K562 (cell line): ENCODE data around the gene INTS4. TPM values are rescaled to one million over a fixed set of nuclear protein-coding genes. Genes with fewer than 3 reads are reported as not detected.

Experiments used
- CREM ChIP-seq: IDR thresholded peaks from 2 replicates; pipeline ENCODE4 v1.6.1; 2014; ENCODE audit warnings: antibody characterized with exemption, low read depth
- KAT7 ChIP-seq: sonication (generic); formaldehyde crosslinking; IDR thresholded peaks from 2 replicates; pipeline ENCODE4 v1.8.0; 2022; ENCODE audit warnings: missing genetic modification reagents, mild to moderate bottlenecking, borderline replicate concordance
- TOE1 ChIP-seq, 2 experiments: fragments of 450-650 bp in 1 of 2; sonication (generic) in 1 of 2; formaldehyde crosslinking in 1 of 2; IDR thresholded peaks; 2 replicates each; pipeline versions ENCODE4 v1.7.1 to v1.8.0; 2016 to 2022; ENCODE audit warnings: borderline replicate concordance in 2 of 2, mild to moderate bottlenecking in 2 of 2, antibody characterized with exemption in 1 of 2, inconsistent platforms in 1 of 2, low read depth in 1 of 2, missing genetic modification reagents in 1 of 2, moderate library complexity in 1 of 2
- TRIM28 ChIP-seq: fragments of 450-650 bp; IDR thresholded peaks from 2 replicates; pipeline ENCODE4 v1.6.1; 2017
- ZNF121 ChIP-seq: sonication (generic); formaldehyde crosslinking; conservative IDR thresholded peaks from 2 replicates; pipeline ENCODE4 v1.8.0; 2022; ENCODE audit warnings: missing genetic modification reagents
- ZNF766 ChIP-seq: fragments of 200-800 bp; sonication (Bioruptor generic); conservative IDR thresholded peaks from 2 replicates; pipeline ENCODE4 v1.6.1; 2016; ENCODE audit warnings: missing genetic modification characterization, missing compliant biosample characterization
- polyA plus RNA-seq, 8 experiments: library from polyadenylated mRNA; depleted of rRNA in 4 of 8; stranded (reverse) in 5 of 8; unstranded in 3 of 8; fragments of >200 nt; fragmentation: Nextera tagmentation in 2 of 8; fragmentation: Illumina TruSeq in 1 of 8; extraction: Ambion mirVana in 2 of 8; extraction: Trizol in 1 of 8; gene quantifications; 2 replicates each; pipeline versions ENCODE4 v1.2.1 to v1.2.3, GENCODE V29; 2011 to 2014; ENCODE audit warnings: inconsistent platforms in 1 of 8, missing spikeins in 1 of 8
- total RNA-seq, 7 experiments: library from RNA; depleted of rRNA in 6 of 7; stranded (reverse); fragments of >200 nt in 6 of 7; fragmentation: Illumina TruSeq in 2 of 7; extraction: Trizol in 2 of 7; gene quantifications; 2 replicates each; pipeline versions ENCODE4 v1.2.1 to v1.2.3, GENCODE V29; 2011 to 2021; ENCODE audit warnings: low replicate concordance in 1 of 7
- TF ChIP-seq, protein P1 (sequence below): fragments of 200-800 bp; sonication (Bioruptor generic); IDR thresholded peaks from 2 replicates; pipeline ENCODE4 v1.6.1; 2016; ENCODE audit warnings: missing genetic modification characterization, missing compliant biosample characterization
- TF ChIP-seq, protein P2 (sequence below): fragments of 250-450 bp; sonication (Bioruptor Pico); IDR thresholded peaks from 2 replicates; pipeline ENCODE4 v1.4.0; 2020
- TF ChIP-seq, protein P3 (sequence below): fragments of 450-650 bp; formaldehyde crosslinking; conservative IDR thresholded peaks from 2 replicates; pipeline ENCODE4 v1.4.0; 2022; ENCODE audit warnings: mild to moderate bottlenecking, missing genetic modification characterization
- TF ChIP-seq, protein P4 (sequence below): fragments of 250-450 bp; sonication (Bioruptor Pico); IDR thresholded peaks from 2 replicates; pipeline ENCODE4 v1.4.0; 2020; ENCODE audit warnings: mild to moderate bottlenecking, moderate library complexity, borderline replicate concordance
- TF ChIP-seq, protein P5 (sequence below): fragments of 250-450 bp; sonication (Bioruptor Pico); IDR thresholded peaks from 2 replicates; pipeline ENCODE4 v1.5.0; 2021

Gene INTS4
- total and polyA plus RNA-seq, 9 of the 15 experiments (the other 6 are each of a cell fraction or from before 2014, with no cell fraction given): 28.4 to 53.4 (median 44.5) TPM

DNA sequence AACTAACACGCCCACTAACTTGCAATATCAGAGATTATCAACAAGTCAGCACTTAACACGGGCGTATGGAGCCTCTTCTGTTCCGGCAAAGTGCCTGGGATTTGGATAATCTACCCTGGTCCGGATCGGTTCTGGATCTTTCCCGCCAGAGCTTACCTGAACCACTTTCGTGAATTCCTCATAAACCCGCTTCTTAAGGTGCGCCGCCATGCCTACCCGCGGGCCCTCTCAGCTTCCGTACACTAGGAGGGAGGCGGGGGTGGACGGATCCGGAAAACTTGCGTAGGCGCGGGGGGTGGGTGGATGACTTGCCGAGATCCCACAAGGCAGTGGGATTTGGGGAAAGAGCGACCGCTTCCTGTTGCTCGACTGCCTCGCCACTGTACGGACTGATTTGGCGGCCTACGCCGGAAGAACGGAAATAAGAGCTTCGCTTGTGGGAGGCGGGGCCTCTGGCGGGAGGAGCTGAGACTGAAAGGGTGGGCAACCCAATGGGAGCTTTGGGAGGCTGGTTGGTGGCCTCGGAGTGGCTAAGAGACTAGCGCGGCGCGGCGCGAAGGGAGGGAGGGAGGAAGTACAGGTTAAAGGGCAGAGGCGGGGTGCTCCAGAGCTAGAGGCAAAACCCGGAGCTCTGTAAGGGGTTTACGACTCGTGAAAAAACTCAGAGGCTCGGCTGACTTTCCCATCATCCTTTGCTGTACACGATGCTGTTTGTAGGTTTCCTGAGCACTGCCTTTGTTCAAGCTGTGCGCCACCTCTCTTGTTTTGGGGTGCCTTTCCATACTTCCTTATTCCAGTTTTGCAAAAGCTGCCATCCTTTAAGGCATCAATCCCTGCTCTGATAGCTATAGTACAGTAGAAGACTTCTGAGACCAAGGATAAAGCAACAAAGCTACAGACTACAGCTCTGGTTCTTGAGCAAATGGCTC is at the start of gene INTS4 (continued):
- TF ChIP-seq, protein P1, sequence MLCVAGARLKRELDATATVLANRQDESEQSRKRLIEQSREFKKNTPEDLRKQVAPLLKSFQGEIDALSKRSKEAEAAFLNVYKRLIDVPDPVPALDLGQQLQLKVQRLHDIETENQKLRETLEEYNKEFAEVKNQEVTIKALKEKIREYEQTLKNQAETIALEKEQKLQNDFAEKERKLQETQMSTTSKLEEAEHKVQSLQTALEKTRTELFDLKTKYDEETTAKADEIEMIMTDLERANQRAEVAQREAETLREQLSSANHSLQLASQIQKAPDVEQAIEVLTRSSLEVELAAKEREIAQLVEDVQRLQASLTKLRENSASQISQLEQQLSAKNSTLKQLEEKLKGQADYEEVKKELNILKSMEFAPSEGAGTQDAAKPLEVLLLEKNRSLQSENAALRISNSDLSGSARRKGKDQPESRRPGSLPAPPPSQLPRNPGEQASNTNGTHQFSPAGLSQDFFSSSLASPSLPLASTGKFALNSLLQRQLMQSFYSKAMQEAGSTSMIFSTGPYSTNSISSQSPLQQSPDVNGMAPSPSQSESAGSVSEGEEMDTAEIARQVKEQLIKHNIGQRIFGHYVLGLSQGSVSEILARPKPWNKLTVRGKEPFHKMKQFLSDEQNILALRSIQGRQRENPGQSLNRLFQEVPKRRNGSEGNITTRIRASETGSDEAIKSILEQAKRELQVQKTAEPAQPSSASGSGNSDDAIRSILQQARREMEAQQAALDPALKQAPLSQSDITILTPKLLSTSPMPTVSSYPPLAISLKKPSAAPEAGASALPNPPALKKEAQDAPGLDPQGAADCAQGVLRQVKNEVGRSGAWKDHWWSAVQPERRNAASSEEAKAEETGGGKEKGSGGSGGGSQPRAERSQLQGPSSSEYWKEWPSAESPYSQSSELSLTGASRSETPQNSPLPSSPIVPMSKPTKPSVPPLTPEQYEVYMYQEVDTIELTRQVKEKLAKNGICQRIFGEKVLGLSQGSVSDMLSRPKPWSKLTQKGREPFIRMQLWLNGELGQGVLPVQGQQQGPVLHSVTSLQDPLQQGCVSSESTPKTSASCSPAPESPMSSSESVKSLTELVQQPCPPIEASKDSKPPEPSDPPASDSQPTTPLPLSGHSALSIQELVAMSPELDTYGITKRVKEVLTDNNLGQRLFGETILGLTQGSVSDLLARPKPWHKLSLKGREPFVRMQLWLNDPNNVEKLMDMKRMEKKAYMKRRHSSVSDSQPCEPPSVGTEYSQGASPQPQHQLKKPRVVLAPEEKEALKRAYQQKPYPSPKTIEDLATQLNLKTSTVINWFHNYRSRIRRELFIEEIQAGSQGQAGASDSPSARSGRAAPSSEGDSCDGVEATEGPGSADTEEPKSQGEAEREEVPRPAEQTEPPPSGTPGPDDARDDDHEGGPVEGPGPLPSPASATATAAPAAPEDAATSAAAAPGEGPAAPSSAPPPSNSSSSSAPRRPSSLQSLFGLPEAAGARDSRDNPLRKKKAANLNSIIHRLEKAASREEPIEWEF: no peak
- TF ChIP-seq, protein P2, sequence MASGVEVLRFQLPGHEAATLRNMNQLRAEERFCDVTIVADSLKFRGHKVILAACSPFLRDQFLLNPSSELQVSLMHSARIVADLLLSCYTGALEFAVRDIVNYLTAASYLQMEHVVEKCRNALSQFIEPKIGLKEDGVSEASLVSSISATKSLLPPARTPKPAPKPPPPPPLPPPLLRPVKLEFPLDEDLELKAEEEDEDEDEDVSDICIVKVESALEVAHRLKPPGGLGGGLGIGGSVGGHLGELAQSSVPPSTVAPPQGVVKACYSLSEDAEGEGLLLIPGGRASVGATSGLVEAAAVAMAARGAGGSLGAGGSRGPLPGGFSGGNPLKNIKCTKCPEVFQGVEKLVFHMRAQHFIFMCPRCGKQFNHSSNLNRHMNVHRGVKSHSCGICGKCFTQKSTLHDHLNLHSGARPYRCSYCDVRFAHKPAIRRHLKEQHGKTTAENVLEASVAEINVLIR (CRISPR knock-in tag): no peak
- peak; percentile 72; the same call in 1 of the 2 replicates for TF ChIP-seq KAT7 (CRISPR knock-in tag)
- TF ChIP-seq, protein P3, sequence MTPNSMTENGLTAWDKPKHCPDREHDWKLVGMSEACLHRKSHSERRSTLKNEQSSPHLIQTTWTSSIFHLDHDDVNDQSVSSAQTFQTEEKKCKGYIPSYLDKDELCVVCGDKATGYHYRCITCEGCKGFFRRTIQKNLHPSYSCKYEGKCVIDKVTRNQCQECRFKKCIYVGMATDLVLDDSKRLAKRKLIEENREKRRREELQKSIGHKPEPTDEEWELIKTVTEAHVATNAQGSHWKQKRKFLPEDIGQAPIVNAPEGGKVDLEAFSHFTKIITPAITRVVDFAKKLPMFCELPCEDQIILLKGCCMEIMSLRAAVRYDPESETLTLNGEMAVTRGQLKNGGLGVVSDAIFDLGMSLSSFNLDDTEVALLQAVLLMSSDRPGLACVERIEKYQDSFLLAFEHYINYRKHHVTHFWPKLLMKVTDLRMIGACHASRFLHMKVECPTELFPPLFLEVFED (CRISPR knock-in tag): no peak
- TF ChIP-seq ZNF121 (CRISPR knock-in tag): no peak
- TF ChIP-seq TRIM28: peak; percentile 50; the same call in 1 of the 2 replicates
- TF ChIP-seq, protein P4, sequence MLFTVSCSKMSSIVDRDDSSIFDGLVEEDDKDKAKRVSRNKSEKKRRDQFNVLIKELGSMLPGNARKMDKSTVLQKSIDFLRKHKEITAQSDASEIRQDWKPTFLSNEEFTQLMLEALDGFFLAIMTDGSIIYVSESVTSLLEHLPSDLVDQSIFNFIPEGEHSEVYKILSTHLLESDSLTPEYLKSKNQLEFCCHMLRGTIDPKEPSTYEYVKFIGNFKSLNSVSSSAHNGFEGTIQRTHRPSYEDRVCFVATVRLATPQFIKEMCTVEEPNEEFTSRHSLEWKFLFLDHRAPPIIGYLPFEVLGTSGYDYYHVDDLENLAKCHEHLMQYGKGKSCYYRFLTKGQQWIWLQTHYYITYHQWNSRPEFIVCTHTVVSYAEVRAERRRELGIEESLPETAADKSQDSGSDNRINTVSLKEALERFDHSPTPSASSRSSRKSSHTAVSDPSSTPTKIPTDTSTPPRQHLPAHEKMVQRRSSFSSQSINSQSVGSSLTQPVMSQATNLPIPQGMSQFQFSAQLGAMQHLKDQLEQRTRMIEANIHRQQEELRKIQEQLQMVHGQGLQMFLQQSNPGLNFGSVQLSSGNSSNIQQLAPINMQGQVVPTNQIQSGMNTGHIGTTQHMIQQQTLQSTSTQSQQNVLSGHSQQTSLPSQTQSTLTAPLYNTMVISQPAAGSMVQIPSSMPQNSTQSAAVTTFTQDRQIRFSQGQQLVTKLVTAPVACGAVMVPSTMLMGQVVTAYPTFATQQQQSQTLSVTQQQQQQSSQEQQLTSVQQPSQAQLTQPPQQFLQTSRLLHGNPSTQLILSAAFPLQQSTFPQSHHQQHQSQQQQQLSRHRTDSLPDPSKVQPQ: no peak
- TF ChIP-seq TOE1 (IDR thresholded peaks at IDR 0.05; ENCODE audit: borderline replicate concordance): peak; percentile 93
- no peak for TF ChIP-seq TOE1 (CRISPR knock-in tag; IDR thresholded peaks at IDR 0.05; ENCODE audit: borderline replicate concordance, low read depth)
- TF ChIP-seq CREM: peak; percentile 84
- TF ChIP-seq, protein P5, sequence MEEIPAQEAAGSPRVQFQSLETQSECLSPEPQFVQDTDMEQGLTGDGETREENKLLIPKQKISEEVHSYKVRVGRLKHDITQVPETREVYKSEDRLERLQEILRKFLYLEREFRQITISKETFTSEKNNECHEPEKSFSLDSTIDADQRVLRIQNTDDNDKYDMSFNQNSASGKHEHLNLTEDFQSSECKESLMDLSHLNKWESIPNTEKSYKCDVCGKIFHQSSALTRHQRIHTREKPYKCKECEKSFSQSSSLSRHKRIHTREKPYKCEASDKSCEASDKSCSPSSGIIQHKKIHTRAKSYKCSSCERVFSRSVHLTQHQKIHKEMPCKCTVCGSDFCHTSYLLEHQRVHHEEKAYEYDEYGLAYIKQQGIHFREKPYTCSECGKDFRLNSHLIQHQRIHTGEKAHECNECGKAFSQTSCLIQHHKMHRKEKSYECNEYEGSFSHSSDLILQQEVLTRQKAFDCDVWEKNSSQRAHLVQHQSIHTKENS (CRISPR knock-in tag): peak; percentile 34; the same call in 1 of the 2 replicates
- TF ChIP-seq ZNF766 (CRISPR knock-in tag): peak; percentile 43; the same call in 1 of the 2 replicates
